HG02759 (cell line): Measurements from ENCODE around the gene TWF1.
"Not testable (repeated sequence)": the region's sequence is repeated elsewhere in the genome, so short reads cannot be mapped to it uniquely, and the experiment has no call there.

Source experiments
- ATAC-seq: cut with Tn5 transposase; IDR thresholded peaks from one replicate; pipeline ENCODE4 v1.9.1; 2021; ENCODE audit warnings: mild to moderate bottlenecking, moderate library complexity; ENCODE audit not compliant: unreplicated experiment

Gene TWF1

DNA sequence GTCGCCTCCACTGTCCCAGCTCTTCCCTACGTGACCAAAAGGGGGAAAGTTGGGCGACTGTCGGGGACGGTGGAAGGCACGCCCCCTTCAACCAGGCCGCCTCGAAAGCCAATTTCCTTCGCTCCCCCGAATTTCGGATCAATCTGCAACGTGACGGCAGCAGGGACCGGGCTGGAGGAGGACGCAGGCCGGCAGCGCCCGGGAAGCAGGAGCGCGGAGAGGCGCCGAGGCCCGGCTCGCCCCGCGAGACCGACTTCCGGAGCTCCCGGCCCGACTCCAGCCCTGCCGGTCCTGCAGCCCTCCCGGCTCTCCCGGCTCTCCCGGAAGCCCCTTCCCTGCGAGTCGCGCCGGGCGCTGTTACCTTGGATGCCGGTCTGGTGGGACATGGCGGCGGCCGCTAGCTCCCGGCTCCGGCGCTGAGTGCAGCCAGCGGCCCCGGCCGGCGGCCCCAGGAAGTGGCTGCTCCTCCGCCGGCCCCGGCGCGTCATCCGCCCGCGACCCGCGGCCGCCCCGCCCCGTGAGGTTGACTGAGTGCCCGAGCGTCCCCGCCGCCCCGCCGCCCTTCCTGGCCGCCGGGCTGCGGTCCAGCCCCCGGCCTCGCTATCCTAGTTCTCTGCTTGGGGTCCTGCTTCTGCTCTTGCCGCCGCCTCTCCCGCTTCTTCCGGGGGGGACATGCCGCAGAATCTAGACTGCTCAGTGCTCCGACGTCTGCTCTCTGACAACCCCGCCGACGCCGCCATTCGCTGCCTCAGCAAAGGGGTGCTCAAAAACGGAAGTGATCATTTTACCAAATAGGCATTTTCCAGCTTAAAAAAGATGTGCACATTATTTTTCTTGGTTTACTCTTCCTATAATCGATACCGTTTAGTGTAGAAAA is at the start of gene TWF1:
TSS of gene TWF1 (minus strand) at position 458 of the 877 bp plus-strand sequence. CDS start at position 386, 72 bp downstream.
- ATAC-seq, result peak; percentile 98

DNA sequence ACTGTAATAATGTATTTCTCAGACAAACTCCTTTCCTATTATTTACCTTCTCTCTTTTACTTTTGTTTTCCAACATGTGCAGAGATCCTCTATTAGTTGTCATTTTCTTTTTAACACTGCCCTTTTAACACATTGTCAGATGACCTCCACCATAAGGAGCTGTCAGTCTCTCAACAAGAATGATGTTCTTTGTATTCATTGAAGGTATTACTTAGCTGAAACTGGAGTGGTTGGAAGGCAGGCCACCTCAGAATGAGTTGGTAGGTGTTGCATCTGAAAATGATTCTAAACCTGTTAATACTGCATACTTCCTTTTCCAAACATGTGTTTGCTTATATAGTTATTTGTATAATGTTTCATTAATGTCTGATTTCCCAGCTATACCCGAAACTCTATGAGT is 46.6 kb upstream of the TWF1 start:
- ATAC-seq, result peak; percentile 35

DNA sequence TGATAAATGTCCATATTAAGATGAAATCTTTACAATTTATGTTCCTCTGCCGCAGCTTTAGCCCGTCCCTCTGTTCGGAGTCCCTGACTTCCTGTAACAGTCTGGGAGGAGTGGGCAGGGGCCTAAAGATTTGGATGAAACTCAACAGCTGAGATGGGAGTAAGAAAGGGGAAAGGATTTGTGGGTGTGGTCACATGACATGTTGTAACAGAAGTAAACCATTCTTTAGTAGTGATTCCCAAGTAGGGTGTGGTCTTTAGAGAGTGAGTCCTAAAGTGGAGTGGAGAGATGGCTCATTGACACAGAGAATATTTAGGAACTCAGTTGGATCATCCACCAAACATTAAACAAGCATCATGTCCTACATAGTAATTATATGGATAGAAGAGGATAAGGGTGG is 42.7 kb upstream of the TWF1 start:
- ATAC-seq, result no peak

DNA sequence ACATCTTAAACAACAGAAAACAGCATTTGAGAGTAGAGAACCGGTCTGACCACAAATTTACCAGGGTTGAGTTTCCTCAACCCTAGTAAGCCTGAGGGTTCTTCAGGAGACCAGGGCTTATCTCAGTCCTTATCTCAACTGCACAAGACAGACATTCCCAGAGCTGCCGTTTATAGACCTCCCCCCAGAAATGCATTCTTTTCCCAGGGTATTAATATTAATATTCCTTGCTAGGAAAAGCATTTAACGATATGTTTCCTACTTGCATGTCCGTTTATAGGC is 42.0 kb upstream of the TWF1 start:
- ATAC-seq, result no peak

DNA sequence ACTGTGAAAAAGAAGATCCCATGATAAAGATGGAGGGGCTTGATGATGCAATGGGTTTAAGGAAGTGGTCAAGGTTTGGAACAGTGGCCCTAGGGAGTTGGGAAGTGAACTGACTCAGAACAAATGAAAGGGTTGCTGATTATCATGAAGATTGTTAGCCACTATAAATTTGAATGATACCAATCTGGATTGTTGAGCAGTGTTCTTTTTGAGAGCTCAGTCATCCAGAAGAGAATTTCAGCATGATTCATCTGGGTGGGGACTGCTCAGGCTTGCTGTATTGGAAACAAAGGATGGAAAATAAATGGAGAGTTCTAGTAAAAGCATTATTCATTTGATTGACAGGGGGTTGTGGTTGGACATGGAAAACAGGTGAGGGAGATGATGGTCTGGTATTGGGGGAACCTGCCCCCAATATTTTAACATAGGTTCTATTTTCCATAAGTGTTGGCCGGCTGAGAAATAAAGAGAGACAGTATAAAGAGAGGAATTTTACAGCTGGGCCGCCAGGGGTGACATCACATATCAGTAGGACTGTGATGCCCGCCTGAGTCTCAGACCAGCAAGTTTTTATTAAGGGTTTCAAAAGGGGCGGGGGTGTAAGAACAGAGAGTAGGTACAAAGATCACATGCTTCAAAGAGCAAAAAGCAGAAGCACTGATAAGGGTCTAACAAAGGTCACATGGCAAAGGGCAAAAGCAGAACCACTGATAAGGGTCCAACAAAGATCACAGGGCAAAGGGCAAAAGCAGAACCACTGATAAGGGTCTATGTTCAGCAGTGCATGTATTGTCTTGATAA is 41.5 kb upstream of the TWF1 start:
- not testable (repeated sequence) for ATAC-seq

DNA sequence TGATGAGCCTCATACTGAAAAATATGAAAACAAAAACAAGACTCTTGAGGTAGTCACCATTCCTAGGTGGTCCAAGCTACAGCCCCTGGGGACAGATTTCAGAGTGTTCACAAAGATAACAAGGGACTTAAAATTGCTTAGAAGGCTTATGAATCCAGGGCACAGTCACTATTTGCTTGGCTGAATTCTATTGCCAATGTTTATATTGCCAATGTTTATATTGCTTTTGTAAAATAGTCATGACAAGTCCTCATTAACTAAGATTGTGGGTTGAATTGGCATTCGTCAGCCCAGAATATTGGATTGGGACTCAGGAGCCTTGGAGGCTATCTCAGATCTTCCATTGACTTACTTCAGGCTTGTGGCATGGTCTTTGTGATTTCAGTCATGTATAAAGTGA is 36.1 kb upstream of the TWF1 start:
- ATAC-seq, result no peak

DNA sequence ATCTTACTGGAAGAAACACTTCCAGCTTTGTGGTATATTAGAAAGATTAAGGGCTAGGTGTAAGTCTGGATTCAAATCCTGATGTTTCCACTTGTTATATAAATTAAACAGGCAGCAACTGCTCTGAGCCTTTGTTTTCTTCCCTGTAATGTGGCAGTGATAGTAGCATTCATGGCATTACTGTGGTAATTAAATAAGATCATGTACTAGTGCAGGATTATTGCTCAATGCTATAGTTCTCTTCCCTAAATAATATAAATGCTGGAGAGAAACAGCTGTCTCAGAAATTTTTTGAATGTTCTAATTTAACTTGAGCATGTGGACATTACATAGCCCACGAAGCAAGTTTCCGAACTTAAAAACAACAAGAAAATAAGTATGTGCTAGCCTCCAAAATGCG is 35.1 kb upstream of the TWF1 start:
- no peak for ATAC-seq

DNA sequence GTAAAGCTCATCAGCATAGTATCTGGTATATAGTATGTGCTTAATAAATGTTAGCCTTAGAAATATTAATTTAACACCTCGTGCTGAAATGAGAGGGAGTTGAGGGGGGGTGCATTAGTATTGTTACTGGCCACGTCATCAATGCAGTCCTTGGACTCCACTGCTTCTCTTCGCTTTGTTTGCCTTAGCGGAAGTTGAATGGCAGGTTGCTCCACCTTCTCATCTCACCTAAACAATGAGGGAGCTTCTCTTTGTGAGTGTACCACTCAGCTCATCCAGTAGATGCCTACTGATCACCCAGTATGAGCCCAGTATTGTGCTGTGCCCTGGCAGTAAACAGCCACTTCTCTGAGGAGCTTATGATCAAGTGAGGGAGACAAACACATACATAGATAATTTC is 34.2 kb upstream of the TWF1 start:
- no peak for ATAC-seq

DNA sequence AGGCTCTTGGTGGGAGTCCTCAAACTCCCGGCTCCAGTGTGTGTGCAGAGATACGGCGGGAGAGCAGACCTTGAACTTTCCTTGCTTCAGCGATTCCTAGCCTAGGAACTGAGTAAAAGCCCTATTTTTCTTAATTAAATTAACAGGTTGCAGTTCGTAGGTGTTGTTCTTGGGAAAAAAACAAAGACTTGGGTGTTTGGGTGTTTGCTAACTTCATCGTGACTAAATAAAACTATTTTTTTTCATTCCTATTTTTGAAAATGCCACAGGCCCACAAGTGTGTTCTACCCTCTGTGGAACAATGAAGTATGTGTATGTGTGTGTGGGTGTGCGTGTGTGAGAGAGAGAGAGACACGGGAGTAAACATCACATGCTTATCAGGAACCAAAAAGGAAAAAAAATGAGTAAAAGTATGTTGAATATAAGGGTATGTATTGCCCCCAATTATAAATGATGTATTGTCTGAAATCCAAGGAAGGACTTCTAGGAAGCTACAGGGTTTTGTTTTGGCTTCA is 30.4 kb upstream of the TWF1 start:
- peak; percentile 17 for ATAC-seq

DNA sequence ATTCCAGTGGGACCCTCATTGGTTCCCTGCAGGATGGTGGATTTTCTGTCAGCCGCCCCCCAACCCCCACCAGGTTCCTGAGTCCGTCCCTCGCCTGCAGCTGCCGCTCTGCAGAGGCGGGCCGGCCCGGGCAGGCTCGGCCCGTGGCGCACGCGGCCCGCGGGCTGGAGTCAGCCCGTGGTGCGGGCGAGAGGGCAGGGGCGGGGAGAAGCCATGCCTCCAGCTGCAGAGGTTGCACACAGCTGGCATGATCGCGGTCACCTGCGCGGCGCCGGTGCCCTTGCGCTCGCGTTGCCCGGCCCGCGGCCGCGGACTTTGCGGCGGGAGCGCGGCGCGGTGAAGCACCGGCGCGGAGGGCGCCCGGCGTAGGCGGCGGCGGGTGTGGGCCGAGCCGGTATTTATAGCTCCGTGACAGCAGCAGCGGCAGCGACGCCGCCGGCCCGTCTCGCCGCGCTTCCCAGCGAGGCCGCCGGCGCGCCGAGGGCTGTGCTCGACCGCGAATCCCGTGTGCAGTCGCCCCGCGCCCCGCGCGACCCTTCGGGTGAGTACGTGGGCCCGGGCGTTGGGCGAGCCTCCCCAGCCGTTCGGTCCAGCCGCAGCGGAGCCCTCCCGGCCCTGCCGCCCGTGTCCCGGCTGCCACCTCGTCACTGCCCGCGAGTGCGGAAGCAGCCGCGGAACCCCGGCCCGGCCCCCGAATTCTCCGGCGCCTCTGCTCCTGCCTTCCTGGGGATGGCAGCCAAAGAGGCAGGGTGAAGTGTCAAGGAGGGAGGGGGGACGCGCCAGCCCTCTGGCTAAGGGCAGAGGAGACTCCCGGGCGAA is 29.7 kb upstream of the TWF1 start, which contains the start of gene TMEM117:
TSS of gene TMEM117 (plus strand) at position 426 of the 819 bp plus-strand sequence.
- peak; percentile 83 for ATAC-seq

DNA sequence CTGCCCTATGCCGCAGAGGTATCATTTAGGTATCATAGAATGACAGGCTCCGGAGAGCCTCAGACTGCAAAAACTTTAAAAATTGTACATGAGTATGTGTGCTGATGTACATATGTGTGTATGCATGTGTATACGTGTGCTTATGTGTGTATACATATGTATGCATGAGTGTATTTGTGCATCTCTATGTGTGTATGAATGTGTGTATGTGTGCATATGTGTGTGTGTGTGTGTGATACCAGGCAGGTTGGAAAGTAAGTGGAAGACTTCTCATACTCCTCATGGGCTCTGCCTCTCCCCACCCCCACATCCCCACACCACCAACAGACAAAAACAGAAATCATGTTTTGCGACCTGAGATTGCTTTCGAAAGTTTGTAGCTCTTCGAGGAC is 29.1 kb upstream of the TWF1 start:
- ATAC-seq, result peak; percentile 7

DNA sequence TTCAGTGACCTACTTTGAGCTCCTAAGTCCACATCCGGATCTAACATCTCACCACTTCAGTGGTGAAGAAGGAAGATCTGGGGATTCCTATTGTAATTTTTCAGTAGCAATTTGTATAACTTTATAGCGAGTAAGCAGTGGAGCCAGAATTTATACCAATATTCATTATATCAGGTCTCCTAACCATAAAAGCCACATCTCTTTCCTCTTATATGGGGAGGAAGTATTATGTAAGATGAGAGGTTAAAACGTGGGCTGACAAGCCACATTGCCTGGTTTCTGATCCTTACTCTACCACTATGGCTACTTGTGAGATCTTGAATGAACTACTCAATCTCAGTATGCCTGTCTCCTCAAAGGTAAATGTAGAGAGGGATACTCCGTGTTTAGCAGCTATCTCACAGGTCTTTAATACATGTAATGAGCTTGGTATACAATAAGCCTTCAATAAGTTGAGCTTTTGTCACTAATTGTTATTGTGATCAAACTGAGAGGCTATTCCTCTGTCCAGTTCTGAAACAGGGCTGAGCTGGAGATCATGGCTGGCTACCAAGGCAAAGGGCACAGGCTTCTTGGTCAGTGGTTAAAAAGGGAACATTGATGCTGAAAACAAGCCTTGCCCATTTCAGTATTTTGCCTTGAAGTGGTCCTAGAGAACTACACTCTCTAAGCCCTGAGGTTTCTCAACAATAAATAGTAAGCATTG is 26.5 kb upstream of the TWF1 start:
- no peak for ATAC-seq

DNA sequence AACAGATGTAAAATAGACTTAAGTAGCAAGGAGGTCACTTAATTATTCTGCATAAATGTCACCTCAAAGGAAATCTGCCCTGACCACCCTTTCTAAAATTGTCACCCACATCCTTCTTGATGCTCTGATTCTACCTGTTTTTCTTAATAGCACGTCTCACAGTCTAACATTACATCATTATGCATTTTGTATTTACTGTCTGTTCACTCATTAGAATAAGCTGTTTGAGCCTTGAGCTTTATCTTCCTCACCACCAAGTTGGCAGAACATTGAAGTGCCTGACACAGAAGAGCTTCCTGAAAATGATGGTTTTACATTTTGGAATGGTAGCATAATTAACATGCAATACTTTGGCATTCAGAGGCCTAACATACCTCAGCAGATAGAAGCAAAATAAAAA is 21.0 kb upstream of the TWF1 start:
- ATAC-seq, result no peak

DNA sequence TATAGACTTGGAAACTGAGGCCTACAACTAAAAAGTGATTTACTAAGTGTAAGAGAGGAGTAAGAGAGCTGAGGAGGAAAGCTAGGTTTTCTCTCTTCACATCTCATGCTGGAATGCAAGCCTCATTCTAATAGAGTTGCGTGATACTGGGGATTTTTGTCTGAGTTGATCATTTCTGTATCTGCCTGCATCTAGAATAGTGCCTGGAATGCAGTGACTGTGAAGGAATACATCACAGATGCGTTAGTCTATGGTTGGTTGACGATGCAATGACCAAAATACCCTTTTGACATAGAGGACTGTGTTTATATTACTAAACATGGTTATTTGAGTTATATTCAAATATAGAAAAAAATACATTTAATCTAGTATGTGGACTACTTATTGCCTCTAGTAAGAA is 20.6 kb upstream of the TWF1 start:
- ATAC-seq, result no peak

DNA sequence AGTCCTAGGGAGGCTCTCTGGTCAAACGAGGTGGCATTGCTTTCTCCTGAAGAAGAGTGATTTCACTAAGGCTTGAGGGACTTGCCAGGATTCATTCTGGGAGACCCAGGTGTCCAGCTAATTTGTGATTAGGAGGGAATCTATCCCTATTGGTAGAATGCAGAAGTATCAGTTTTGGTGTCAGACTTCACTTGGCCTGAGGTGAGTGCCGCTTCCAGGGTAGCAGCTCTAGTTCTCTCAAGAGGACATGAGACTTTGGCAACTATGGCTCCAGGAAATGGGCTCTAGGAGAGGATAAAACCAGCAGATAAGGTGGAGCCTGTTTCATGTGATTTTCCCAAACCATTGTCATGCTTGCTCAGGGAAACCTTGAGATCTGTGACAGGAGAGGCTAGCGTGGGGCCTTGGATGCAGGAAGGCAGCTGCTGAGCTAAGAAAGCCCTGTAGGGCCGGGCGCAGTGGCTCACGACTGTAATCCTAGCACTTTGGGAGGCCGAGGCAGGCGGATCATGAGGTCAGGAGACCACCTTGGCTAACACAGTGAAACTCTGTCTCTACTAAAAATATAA is 18.2 kb upstream of the TWF1 start:
- no peak for ATAC-seq

DNA sequence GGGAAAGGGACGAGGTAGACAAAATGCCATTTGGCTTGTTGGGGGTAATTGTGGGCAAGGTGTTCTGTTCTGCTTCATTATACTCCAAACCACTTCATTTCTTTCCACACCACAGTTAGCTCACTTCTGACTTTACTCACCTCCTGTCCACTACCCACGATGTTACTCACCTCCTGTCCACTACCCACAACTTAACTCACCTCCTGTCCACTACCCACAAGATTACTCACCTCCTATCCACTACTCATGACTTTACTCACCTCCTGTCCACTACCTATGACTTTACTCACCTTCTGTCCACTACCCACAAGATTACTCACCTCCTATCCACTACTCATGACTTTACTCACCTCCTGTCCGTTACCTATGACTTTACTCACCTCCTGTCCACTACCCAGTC is 10.1 kb upstream of the TWF1 start:
- no peak for ATAC-seq

DNA sequence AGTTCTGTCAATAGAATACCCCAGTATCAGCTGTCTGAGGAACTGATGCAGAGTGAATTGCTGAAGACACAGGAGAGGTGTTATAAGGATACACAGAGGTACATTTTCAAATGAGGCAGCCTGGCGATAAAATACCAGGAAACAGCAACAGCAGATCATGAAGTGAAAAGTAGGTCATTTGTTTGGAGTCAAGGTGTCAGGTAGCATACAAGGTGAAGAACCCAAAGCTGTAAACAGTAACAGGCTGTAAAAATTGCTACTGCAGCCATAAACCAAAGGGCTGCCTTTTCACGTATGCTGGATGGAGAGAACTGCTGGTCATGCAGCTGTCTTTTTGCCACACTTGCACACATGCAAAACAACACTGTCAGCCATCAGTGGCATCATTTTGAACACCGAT is 9.3 kb upstream of the TWF1 start:
- no peak for ATAC-seq

DNA sequence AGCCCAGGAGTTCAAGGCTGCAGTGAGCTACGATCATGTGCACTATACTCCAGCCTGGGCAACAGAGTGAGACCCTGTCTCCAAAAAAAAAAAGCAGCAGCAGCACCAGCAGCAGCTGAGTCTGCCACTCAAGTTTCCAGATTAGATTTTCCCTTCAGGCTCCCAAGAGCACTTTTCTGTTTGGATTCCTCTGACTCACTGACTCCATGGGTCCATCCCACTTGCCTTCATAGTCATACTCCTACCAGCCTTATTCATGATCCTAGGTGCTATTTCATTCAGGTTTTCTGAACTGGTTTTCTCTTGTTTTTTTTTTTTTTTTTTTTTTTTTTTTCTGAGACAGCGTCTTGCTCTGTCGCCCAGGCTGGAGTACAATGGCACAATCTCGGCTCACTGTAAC is 6.8 kb upstream of the TWF1 start:
- ATAC-seq, result no peak

DNA sequence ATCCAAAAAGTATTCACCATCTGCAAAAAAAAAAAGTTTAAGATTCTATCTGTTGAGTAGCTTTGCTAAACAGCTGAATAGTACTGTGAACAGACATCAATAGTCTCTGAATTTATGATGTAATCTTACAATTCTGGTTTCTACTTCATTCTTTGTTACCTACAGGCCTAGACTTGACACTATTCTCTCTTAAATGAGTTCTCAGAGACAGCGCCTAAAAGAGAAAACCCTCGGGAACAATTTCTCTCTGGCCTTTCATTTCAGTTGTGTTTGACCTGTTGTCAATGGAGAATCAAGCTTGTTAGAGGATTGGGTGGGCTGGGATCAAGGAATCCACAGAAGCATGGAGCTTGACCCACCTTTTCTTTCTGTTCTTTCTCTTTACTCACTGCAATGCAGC is 5.9 kb upstream of the TWF1 start:
- no peak for ATAC-seq

DNA sequence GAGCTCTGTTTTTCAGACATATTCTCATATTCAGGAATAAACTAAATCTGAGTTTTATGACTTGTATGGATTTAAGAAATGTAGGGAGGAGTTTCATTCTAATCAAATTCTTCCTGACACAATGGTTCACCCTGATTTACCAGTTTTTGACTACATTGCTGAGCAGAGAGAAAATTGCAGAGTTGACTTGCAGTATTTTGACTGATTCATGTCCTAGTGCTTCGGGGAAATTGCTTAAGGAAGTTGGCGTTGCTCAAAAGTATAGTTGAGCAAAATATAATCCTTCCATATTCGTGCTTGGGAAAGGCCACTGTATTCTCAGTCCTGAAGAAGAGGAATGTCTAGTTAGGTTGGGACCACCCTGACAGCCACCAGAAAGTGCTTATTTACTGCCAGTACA is 1.3 kb upstream of the TWF1 start:
- no peak for ATAC-seq
